B cell (primary cell): ENCODE results near the gene SPACA5B. TPM values are rescaled to one million over a fixed set of nuclear protein-coding genes. Genes with fewer than 3 reads are reported as not detected.
"Not testable (repeated sequence)": the region's sequence is repeated elsewhere in the genome, so short reads cannot be mapped to it uniquely, and the experiment has no call there.

Source experiments
- ATAC-seq: fragments of 200-7000 bp; cut with Tn5 transposase; one replicate; pipeline ENCODE4 v1.10.0; 2021; ENCODE audit warnings: low read depth, mild to moderate bottlenecking, moderate number of reproducible peaks, moderate library complexity
- CTCF ChIA-PET: fragments of 350-600 bp; sonication (Branson Sonifier 250); formaldehyde crosslinking; loops from one replicate; lab custom pipeline; 2021; ENCODE audit warnings: antibody characterized with exemption, inconsistent platforms; lab: Charles Lee
- POLR2A ChIA-PET: fragments of 350-600 bp; sonication (Branson Sonifier 250); formaldehyde crosslinking; loops from one replicate; lab custom pipeline; 2021; ENCODE audit warnings: antibody characterized with exemption; lab: Charles Lee
- DNase-seq: peaks from one replicate; pipeline ENCODE4 v3.0.0; 2013
- H2AFZ ChIP-seq: 2 replicates; pipeline ENCODE4 v1.6.1; 2012; ENCODE audit warnings: mild to moderate bottlenecking, low read depth, low read length; ENCODE audit not compliant: insufficient read depth, poor library complexity, severe bottlenecking
- H3K27ac ChIP-seq, 2 donors: 1 replicate in 1 of 2; 2 replicates in 1 of 2; pipeline ENCODE4 v1.5.1; 2012 to 2013; ENCODE audit warnings: low read length in 2 of 2, mild to moderate bottlenecking in 2 of 2, moderate library complexity in 1 of 2
- H3K27me3 ChIP-seq, 4 experiments: fragments of 200-600 bp in 1 of 4; sonication (generic) in 1 of 4; replicated peaks in 1 of 4; 1 replicate in 2 of 4; 2 replicates in 2 of 4; pipeline versions ENCODE4 v1.6.1 to v1.7.0; 2013 to 2016; ENCODE audit warnings: low read length in 3 of 4, mild to moderate bottlenecking in 2 of 4, mixed read lengths in 1 of 4, moderate library complexity in 1 of 4; ENCODE audit not compliant: insufficient read depth in 4 of 4, control insufficient read depth in 3 of 4; ENCODE audit errors: control extremely low read depth in 1 of 4
- H3K36me3 ChIP-seq, 2 experiments: replicated peaks in 1 of 2; 1 replicate in 1 of 2; 2 replicates in 1 of 2; pipeline versions ENCODE4 v1.6.1 to v1.7.1; 2013; ENCODE audit warnings: low read length in 1 of 2; ENCODE audit not compliant: insufficient read depth in 2 of 2, control insufficient read depth in 1 of 2; ENCODE audit errors: control extremely low read depth in 1 of 2, extremely low read depth in 1 of 2
- H3K4me1 ChIP-seq, 2 donors: fragments of 200-600 bp in 1 of 2; sonication (generic) in 1 of 2; 1 replicate in 1 of 2; 2 replicates in 1 of 2; pipeline versions ENCODE4 v1.5.1 to v1.6.1; 2013 to 2017; ENCODE audit warnings: low read length in 2 of 2; ENCODE audit not compliant: control insufficient read depth in 2 of 2, insufficient read depth in 2 of 2
- H3K4me2 ChIP-seq: replicated peaks from 2 replicates; pipeline ENCODE3; 2012; ENCODE audit warnings: mild to moderate bottlenecking, low read depth, low read length; ENCODE audit not compliant: poor library complexity, severe bottlenecking
- H3K4me3 ChIP-seq, 5 experiments: fragments of 200-600 bp in 1 of 5; sonication (generic) in 1 of 5; 1 replicate in 3 of 5; 2 replicates in 2 of 5; pipeline versions ENCODE4 v1.5.1 to v1.7.0; 2011 to 2016; ENCODE audit warnings: low read length in 4 of 5, mild to moderate bottlenecking in 4 of 5, low read depth in 2 of 5, control low read depth in 1 of 5, moderate library complexity in 1 of 5; ENCODE audit not compliant: insufficient read depth in 1 of 5; ENCODE audit errors: control extremely low read depth in 1 of 5, extremely low read depth in 1 of 5
- H3K79me2 ChIP-seq: fragments of 200-600 bp; sonication (generic); one replicate; pipeline ENCODE4 v1.6.0; 2016; ENCODE audit warnings: low read length; ENCODE audit not compliant: control insufficient read depth, insufficient read depth
- H3K9ac ChIP-seq: fragments of 200-600 bp; sonication (generic); 2 replicates; pipeline ENCODE4 v1.6.1; 2017; ENCODE audit warnings: mild to moderate bottlenecking, low read length, moderate library complexity
- H3K9me3 ChIP-seq, 3 donors: one replicate each; pipeline versions ENCODE4 v1.6.1 to v1.7.1; 2013; ENCODE audit warnings: low read length in 2 of 3; ENCODE audit not compliant: control insufficient read depth in 2 of 3, insufficient read depth in 1 of 3; ENCODE audit errors: control extremely low read depth in 1 of 3
- H4K20me1 ChIP-seq: 2 replicates; pipeline ENCODE4 v1.6.0; 2012; ENCODE audit warnings: mild to moderate bottlenecking, low read length; ENCODE audit not compliant: insufficient read depth, control insufficient read depth, poor library complexity, severe bottlenecking
- H3K27ac Mint-ChIP-seq: one replicate; pipeline ENCODE4 v1.8.0; 2021; ENCODE audit warnings: mixed read lengths
- H3K27me3 Mint-ChIP-seq: one replicate; pipeline ENCODE4 v1.8.0; 2021; ENCODE audit warnings: mixed read lengths
- H3K4me1 Mint-ChIP-seq: one replicate; pipeline ENCODE4 v1.8.0; 2021; ENCODE audit warnings: mixed read lengths
- H3K4me3 Mint-ChIP-seq: one replicate; pipeline ENCODE4 v1.8.0; 2021; ENCODE audit warnings: mixed read lengths
- H3K9me3 Mint-ChIP-seq: one replicate; pipeline ENCODE4 v1.8.0; 2022; ENCODE audit warnings: mixed read lengths; ENCODE audit not compliant: insufficient read depth
- WGBS: methylation state at CpG from one replicate; pipeline ENCODE4 v1.1.5; 2013; ENCODE audit warnings: missing lambda C conversion rate; ENCODE audit not compliant: insufficient coverage; 5-methylcytosine and 5-hydroxymethylcytosine counted together
- intact Hi-C: fragments of 100-400 bp; cut with micrococcal nuclease; formaldehyde crosslinking; loops from one replicate; pipeline ENCODE4 v1.10.0; 2022
- polyA plus RNA-seq: library from polyadenylated mRNA; depleted of rRNA; stranded (reverse); fragments of >200 nt; gene quantifications from 2 replicates; pipeline ENCODE4 v1.2.3, GENCODE V29; 2012
- total RNA-seq, 2 donors: library from RNA; stranded (reverse); fragments of 120-200 nt in 1 of 2; gene quantifications; 1 replicate in 1 of 2; 2 replicates in 1 of 2; pipeline versions ENCODE4 v1.2.3 to v1.2.4, GENCODE V29; 2013 to 2022

Gene SPACA5B
- total and polyA plus RNA-seq, 2 donors (not counting 1 experiment from before 2014, with no cell fraction given), result not detected

GRCh38 chrX:48139076-48139475 lies 8.7 kb downstream of the SPACA5B start:
- H3K27me3 ChIP-seq, H3K27ac ChIP-seq, DNase-seq, ATAC-seq, H3K9me3 ChIP-seq, H3K27me3 Mint-ChIP-seq, H3K4me1 Mint-ChIP-seq, H3K9ac ChIP-seq, H3K4me2 ChIP-seq, POLR2A ChIA-PET, H3K79me2 ChIP-seq, H3K4me3 Mint-ChIP-seq, H2AFZ ChIP-seq, H3K4me3 ChIP-seq, CTCF ChIA-PET, intact Hi-C loops, H3K9me3 Mint-ChIP-seq, H3K4me1 ChIP-seq, H4K20me1 ChIP-seq, H3K36me3 ChIP-seq, H3K27ac Mint-ChIP-seq: not testable (repeated sequence)
- 100% methylated on average over 4 of the region's 33 CpGs for WGBS

GRCh38 chrX:48141810-48142508 lies 11.5 kb downstream of the SPACA5B start:
- not testable (repeated sequence) for H3K4me2 ChIP-seq, H3K4me3 Mint-ChIP-seq

GRCh38 chrX:48142697-48143096 lies 12.3 kb downstream of the SPACA5B start:
- H3K4me3 ChIP-seq, intact Hi-C loops, POLR2A ChIA-PET, CTCF ChIA-PET, H3K9ac ChIP-seq, ATAC-seq, H3K4me2 ChIP-seq, H3K36me3 ChIP-seq, H3K9me3 Mint-ChIP-seq, H3K79me2 ChIP-seq, DNase-seq, H3K4me1 ChIP-seq, H3K27me3 Mint-ChIP-seq, H3K27ac ChIP-seq, H3K4me3 Mint-ChIP-seq, H3K9me3 ChIP-seq, H3K27ac Mint-ChIP-seq, H3K27me3 ChIP-seq, H2AFZ ChIP-seq, H3K4me1 Mint-ChIP-seq, H4K20me1 ChIP-seq: not testable (repeated sequence)
- 56% methylated on average over 4 of the region's 11 CpGs for WGBS

More at GRCh38 chrX:48141810-48142508, 11.5 kb downstream of the SPACA5B start:
- H2AFZ ChIP-seq, H3K27me3 ChIP-seq, H3K9me3 ChIP-seq, POLR2A ChIA-PET, CTCF ChIA-PET, H3K79me2 ChIP-seq, H3K27ac Mint-ChIP-seq, H4K20me1 ChIP-seq, H3K9ac ChIP-seq, ATAC-seq, H3K4me1 Mint-ChIP-seq, H3K9me3 Mint-ChIP-seq, H3K4me3 ChIP-seq, DNase-seq, H3K27me3 Mint-ChIP-seq, H3K36me3 ChIP-seq, H3K4me1 ChIP-seq, intact Hi-C loops, H3K27ac ChIP-seq: not testable (repeated sequence)
- no CpG with 5 or more reads among the region's 2 CpGs for WGBS
